H9 (cell line): ENCODE measurements around the gene TFEB. TPM values are rescaled to one million over a fixed set of nuclear protein-coding genes. Genes with fewer than 3 reads are reported as not detected.

Experiments used
- DNase-seq: peaks from one replicate; pipeline ENCODE4 v3.0.0-alpha.2; 2017
- H2AFZ ChIP-seq: one replicate; pipeline ENCODE4 v1.6.1; 2013; ENCODE audit warnings: mild to moderate bottlenecking, low read length, control low read depth, moderate library complexity
- H2AK5ac ChIP-seq: 2 replicates; pipeline ENCODE4 v1.6.1; 2013; ENCODE audit warnings: low read length, control low read depth, mixed read lengths; ENCODE audit not compliant: insufficient read length
- H2BK120ac ChIP-seq: one replicate; pipeline ENCODE4 v1.6.1; 2013; ENCODE audit warnings: low read depth, mild to moderate bottlenecking, low read length, control low read depth, inconsistent platforms; ENCODE audit not compliant: poor library complexity, severe bottlenecking
- H2BK12ac ChIP-seq: 2 replicates; pipeline ENCODE4 v1.6.1; 2013; ENCODE audit warnings: low read length, control low read depth, mixed read lengths, low read depth; ENCODE audit not compliant: insufficient read length
- H2BK15ac ChIP-seq: 2 replicates; pipeline ENCODE4 v1.6.1; 2013; ENCODE audit warnings: low read depth, low read length, control low read depth
- H2BK20ac ChIP-seq: one replicate; pipeline ENCODE4 v1.6.1; 2013; ENCODE audit warnings: low read depth, mild to moderate bottlenecking, low read length, control low read depth, inconsistent platforms; ENCODE audit not compliant: poor library complexity, severe bottlenecking
- H2BK5ac ChIP-seq: 2 replicates; pipeline ENCODE4 v1.6.1; 2013; ENCODE audit warnings: low read length, control low read depth, mixed read lengths; ENCODE audit not compliant: insufficient read length
- H3K14ac ChIP-seq: 2 replicates; pipeline ENCODE4 v1.6.1; 2013; ENCODE audit warnings: low read length, control low read depth; ENCODE audit not compliant: insufficient read depth
- H3K18ac ChIP-seq: 2 replicates; pipeline ENCODE4 v1.6.1; 2013; ENCODE audit warnings: low read depth, mild to moderate bottlenecking, mixed read lengths, low read length, control low read depth; ENCODE audit not compliant: insufficient read length
- H3K23ac ChIP-seq: 2 replicates; pipeline ENCODE4 v1.6.1; 2013; ENCODE audit warnings: low read length, control low read depth, mixed read lengths, low read depth; ENCODE audit not compliant: insufficient read length
- H3K23me2 ChIP-seq: 2 replicates; pipeline ENCODE4 v1.6.1; 2013; ENCODE audit warnings: low read depth, mild to moderate bottlenecking, mixed read lengths, low read length, control low read depth; ENCODE audit not compliant: insufficient read length, poor library complexity, severe bottlenecking
- H3K27ac ChIP-seq: 2 replicates; pipeline ENCODE4 v1.5.1; 2013; ENCODE audit warnings: low read length, control low read depth, mixed read lengths, low read depth; ENCODE audit not compliant: insufficient read length
- H3K27me3 ChIP-seq: 2 replicates; pipeline ENCODE4 v1.6.1; 2013; ENCODE audit warnings: low read length, control low read depth, inconsistent platforms; ENCODE audit not compliant: insufficient read depth
- H3K4ac ChIP-seq: 2 replicates; pipeline ENCODE4 v1.6.1; 2013; ENCODE audit warnings: low read depth, mild to moderate bottlenecking, control low read depth, inconsistent platforms, low read length, moderate library complexity
- H3K4me1 ChIP-seq: 2 replicates; pipeline ENCODE4 v1.6.1; 2013; ENCODE audit warnings: low read length, control low read depth, inconsistent platforms; ENCODE audit not compliant: insufficient read depth
- H3K4me2 ChIP-seq: 2 replicates; pipeline ENCODE4 v1.6.1; 2013; ENCODE audit warnings: low read length, control low read depth, mixed read lengths; ENCODE audit not compliant: insufficient read length, insufficient read depth
- H3K56ac ChIP-seq: 2 replicates; pipeline ENCODE4 v1.6.1; 2013; ENCODE audit warnings: low read depth, mild to moderate bottlenecking, mixed read lengths, low read length, control low read depth; ENCODE audit not compliant: insufficient read length
- H3K79me1 ChIP-seq: 2 replicates; pipeline ENCODE4 v1.6.1; 2013; ENCODE audit warnings: low read depth, mild to moderate bottlenecking, moderate library complexity, low read length, control low read depth, inconsistent platforms; ENCODE audit not compliant: insufficient read depth, poor library complexity, severe bottlenecking
- H3K79me2 ChIP-seq: 2 replicates; pipeline ENCODE4 v1.6.1; 2013; ENCODE audit warnings: low read length, control low read depth, inconsistent platforms; ENCODE audit not compliant: insufficient read depth
- H3K9ac ChIP-seq: 2 replicates; pipeline ENCODE4 v1.6.1; 2013; ENCODE audit warnings: low read length, control low read depth, mixed read lengths; ENCODE audit not compliant: insufficient read length; ENCODE audit errors: extremely low read depth
- H3K9me3 ChIP-seq: one replicate; pipeline ENCODE4 v1.6.1; 2013; ENCODE audit warnings: low read depth, low read length, inconsistent platforms; ENCODE audit not compliant: control insufficient read depth
- H3T11ph ChIP-seq: one replicate; pipeline ENCODE4 v1.6.1; 2013; ENCODE audit warnings: mild to moderate bottlenecking, low read length, control low read depth, inconsistent platforms
- H4K20me1 ChIP-seq: one replicate; pipeline ENCODE4 v1.6.1; 2013; ENCODE audit not compliant: control insufficient read depth, insufficient read length, insufficient read depth
- H4K5ac ChIP-seq: 2 replicates; pipeline ENCODE4 v1.6.1; 2013; ENCODE audit warnings: low read depth, mild to moderate bottlenecking, mixed read lengths, low read length, control low read depth; ENCODE audit not compliant: insufficient read length
- H4K8ac ChIP-seq: replicated peaks from 2 replicates; pipeline ENCODE4 v1.6.1; 2013; ENCODE audit warnings: low read length, control low read depth, mixed read lengths, low read depth; ENCODE audit not compliant: insufficient read length
- H4K91ac ChIP-seq: 2 replicates; pipeline ENCODE4 v1.6.1; 2013; ENCODE audit warnings: low read depth, mild to moderate bottlenecking, moderate library complexity, mixed read lengths, low read length, control low read depth; ENCODE audit not compliant: insufficient read length
- H3K27ac Mint-ChIP-seq, 3 experiments: 2 replicates in 2 of 3; 3 replicates in 1 of 3; pipeline ENCODE4 v1.8.0; 2020 to 2021; ENCODE audit warnings: mixed read lengths in 3 of 3, mild to moderate bottlenecking in 1 of 3, moderate library complexity in 1 of 3
- H3K27me3 Mint-ChIP-seq: 2 replicates; pipeline ENCODE4 v1.8.0; 2021; ENCODE audit warnings: low read depth, mild to moderate bottlenecking, moderate library complexity, mixed read lengths
- H3K36me3 Mint-ChIP-seq, 3 experiments: 2 replicates in 2 of 3; 3 replicates in 1 of 3; pipeline ENCODE4 v1.8.0; 2020 to 2021; ENCODE audit warnings: low read depth in 3 of 3, mixed read lengths in 3 of 3; ENCODE audit not compliant: insufficient read depth in 1 of 3
- H3K4me1 Mint-ChIP-seq, 2 experiments: 2 replicates each; pipeline ENCODE4 v1.8.0; 2020; ENCODE audit warnings: mixed read lengths in 2 of 2
- H3K4me3 Mint-ChIP-seq, 2 experiments: 2 replicates in 1 of 2; 3 replicates in 1 of 2; pipeline ENCODE4 v1.8.0; 2020 to 2021; ENCODE audit warnings: mild to moderate bottlenecking in 2 of 2, mixed read lengths in 2 of 2, moderate library complexity in 1 of 2
- H3K9me3 Mint-ChIP-seq, 2 experiments: 2 replicates in 1 of 2; 3 replicates in 1 of 2; pipeline ENCODE4 v1.8.0; 2020; ENCODE audit warnings: mild to moderate bottlenecking in 2 of 2, mixed read lengths in 2 of 2, moderate library complexity in 1 of 2
- CTCF ChIP-seq: fragments of 200-600 bp; sonication (generic); conservative IDR thresholded peaks from 3 replicates; pipeline ENCODE4 v1.8.0; 2021; ENCODE audit warnings: antibody characterized with exemption, mild to moderate bottlenecking
- WGBS: extraction: QIAGEN DNeasy Blood & Tissue Kit; methylation state at CpG from one replicate; pipeline ENCODE4 v1.1.7; 2013; ENCODE audit warnings: missing lambda C conversion rate, low lambda C conversion rate, mixed read lengths; ENCODE audit not compliant: insufficient read length; ENCODE audit errors: extremely low coverage; 5-methylcytosine and 5-hydroxymethylcytosine counted together
- total RNA-seq: library from RNA; stranded (reverse); gene quantifications from 2 replicates; pipeline ENCODE4 v1.2.1, GENCODE V29; 2021

The TFEB gene
- total RNA-seq, 1 experiment from 2014 or later, result 1.2 TPM

GRCh38 chr6:41675176-41675775 is 60.1 kb downstream of the TFEB start:
- Histone ChIP-seq H2BK12ac (no peak overlapping the region), H2BK120ac (no peak overlapping the region), H4K91ac (no peak overlapping the region), H3K79me2 (no peaks in the 10 kb centered on the region), H3K4me2 (no peak overlapping the region), H3K14ac (no peak overlapping the region), H3K9ac (no peak overlapping the region), H4K20me1 (no peaks in the 10 kb centered on the region), H2BK15ac (no peak overlapping the region), H3K56ac (no peak overlapping the region), H3K4me1 (no peaks in the 10 kb centered on the region), H3K27ac (no peak overlapping the region), H3K23ac (no peak overlapping the region), H2BK20ac (no peak overlapping the region), H3T11ph (no peak overlapping the region), H4K5ac (no peak overlapping the region), H3K23me2 (no peaks in the 10 kb centered on the region), H2BK5ac (no peak overlapping the region), H3K9me3 (no peaks in the 10 kb centered on the region), H4K8ac (no peak overlapping the region), H3K79me1 (no peaks in the 10 kb centered on the region), H2AK5ac (no peak overlapping the region), H3K27me3 (no peaks in the 10 kb centered on the region), H2AFZ (no peak overlapping the region), H3K18ac (no peak overlapping the region), H3K4ac (no peak overlapping the region)
- no peak for DNase-seq
- Mint-ChIP-seq H3K36me3 (no peaks in the 10 kb centered on the region), H3K4me3 (no peak overlapping the region), H3K27me3 (peaks cover 33% of the 10 kb centered on the region), H3K9me3 (no peaks in the 10 kb centered on the region; a peak in 1 of 5 replicates), H3K27ac (peak overlapping the region in 1 of 3 experiments; percentile 33; a peak in 1 of 7 replicates), H3K4me1 (peaks cover 17 to 42% of the 10 kb centered on the region in 2 experiments)
- no peak for TF ChIP-seq CTCF
- no CpG with 5 or more reads among the region's 6 CpGs for WGBS
